ENCODE measurements around the gene PCSK1. TPM values are rescaled to one million over a fixed set of nuclear protein-coding genes. Genes with fewer than 3 reads are reported as not detected.
"Not testable (repeated sequence)": the region's sequence is repeated elsewhere in the genome, so short reads cannot be mapped to it uniquely, and the experiment has no call there.

The PCSK1 gene
- total RNA-seq, 1 donor = not detected

GRCh38 chr5:96404191-96404867, 28.7 kb downstream of the PCSK1 start:
- H3K4me3 ChIP-seq (ENCODE audit: low read length) = no peak overlapping the region
- H3K27me3 ChIP-seq (ENCODE audit: insufficient read depth, low read length) = peaks cover 3% of the 10 kb centered on the region
- H3K4me1 ChIP-seq (ENCODE audit: insufficient read depth, low read length) = no peaks in the 10 kb centered on the region
- H3K9me3 ChIP-seq (ENCODE audit: low read depth, low read length) = no peaks in the 10 kb centered on the region

- Histone ChIP-seq H3K4me1 (ENCODE audit: insufficient read depth, low read length) (no peaks in the 10 kb centered on the region), H3K27me3 (ENCODE audit: insufficient read depth, low read length) (peaks cover 3% of the 10 kb centered on the region), H3K4me3 (ENCODE audit: low read length) (no peak overlapping the region), H3K9me3 (ENCODE audit: low read depth, low read length) (no peaks in the 10 kb centered on the region)
Measured at GRCh38 chr5:96402500-96402899, 30.5 kb downstream of the PCSK1 start.

- H3K27me3 ChIP-seq (ENCODE audit: insufficient read depth, low read length) = no peaks in the 10 kb centered on the region
- no peaks in the 10 kb centered on the region for H3K4me1 ChIP-seq (ENCODE audit: insufficient read depth, low read length)
- no peak overlapping the region for H3K4me3 ChIP-seq (ENCODE audit: low read length)
- no peaks in the 10 kb centered on the region for H3K9me3 ChIP-seq (ENCODE audit: low read depth, low read length)
Measured at GRCh38 chr5:96396878-96397277, 36.2 kb downstream of the PCSK1 start.

- not testable (repeated sequence) for H3K9me3 ChIP-seq (ENCODE audit: low read depth, low read length); H3K4me1 ChIP-seq (ENCODE audit: insufficient read depth, low read length); H3K4me3 ChIP-seq (ENCODE audit: low read length); H3K27me3 ChIP-seq (ENCODE audit: insufficient read depth, low read length)
Measured at GRCh38 chr5:96395295-96395694, 37.8 kb downstream of the PCSK1 start.

- H3K9me3 ChIP-seq (ENCODE audit: low read depth, low read length) = no peaks in the 10 kb centered on the region
- H3K4me1 ChIP-seq (ENCODE audit: insufficient read depth, low read length) = no peaks in the 10 kb centered on the region
- no peaks in the 10 kb centered on the region for H3K27me3 ChIP-seq (ENCODE audit: insufficient read depth, low read length)
- H3K4me3 ChIP-seq (ENCODE audit: low read length) = no peak overlapping the region
Measured at GRCh38 chr5:96391921-96392320, 41.1 kb downstream of the PCSK1 start.

GRCh38 chr5:96388176-96388575, 44.9 kb downstream of the PCSK1 start:
- Histone ChIP-seq H3K9me3 (ENCODE audit: low read depth, low read length) (no peaks in the 10 kb centered on the region), H3K4me3 (ENCODE audit: low read length) (no peak overlapping the region), H3K27me3 (ENCODE audit: insufficient read depth, low read length) (no peaks in the 10 kb centered on the region), H3K4me1 (ENCODE audit: insufficient read depth, low read length) (no peaks in the 10 kb centered on the region)

GRCh38 chr5:96387616-96388015, 45.4 kb downstream of the PCSK1 start:
- H3K9me3 ChIP-seq (ENCODE audit: low read depth, low read length) = no peaks in the 10 kb centered on the region
- no peaks in the 10 kb centered on the region for H3K4me1 ChIP-seq (ENCODE audit: insufficient read depth, low read length)
- H3K27me3 ChIP-seq (ENCODE audit: insufficient read depth, low read length) = no peaks in the 10 kb centered on the region
- H3K4me3 ChIP-seq (ENCODE audit: low read length) = no peak overlapping the region

- Histone ChIP-seq H3K4me3 (ENCODE audit: low read length) (no peak overlapping the region), H3K4me1 (ENCODE audit: insufficient read depth, low read length) (no peaks in the 10 kb centered on the region), H3K27me3 (ENCODE audit: insufficient read depth, low read length) (no peaks in the 10 kb centered on the region), H3K9me3 (ENCODE audit: low read depth, low read length) (no peaks in the 10 kb centered on the region)
Measured at GRCh38 chr5:96385538-96385937, 47.5 kb downstream of the PCSK1 start.

GRCh38 chr5:96384353-96384752, 48.7 kb downstream of the PCSK1 start:
- H3K27me3 ChIP-seq (ENCODE audit: insufficient read depth, low read length) = no peaks in the 10 kb centered on the region
- no peaks in the 10 kb centered on the region for H3K4me1 ChIP-seq (ENCODE audit: insufficient read depth, low read length)
- no peak overlapping the region for H3K4me3 ChIP-seq (ENCODE audit: low read length)
- no peaks in the 10 kb centered on the region for H3K9me3 ChIP-seq (ENCODE audit: low read depth, low read length)

- no peaks in the 10 kb centered on the region for H3K9me3 ChIP-seq (ENCODE audit: low read depth, low read length)
- no peak overlapping the region for H3K4me3 ChIP-seq (ENCODE audit: low read length)
- no peaks in the 10 kb centered on the region for H3K4me1 ChIP-seq (ENCODE audit: insufficient read depth, low read length)
- H3K27me3 ChIP-seq (ENCODE audit: insufficient read depth, low read length) = no peaks in the 10 kb centered on the region
Measured at GRCh38 chr5:96381526-96381925, 51.5 kb downstream of the PCSK1 start.

GRCh38 chr5:96379896-96380295, 53.2 kb downstream of the PCSK1 start:
- no peaks in the 10 kb centered on the region for H3K4me1 ChIP-seq (ENCODE audit: insufficient read depth, low read length)
- no peak overlapping the region for H3K4me3 ChIP-seq (ENCODE audit: low read length)
- H3K27me3 ChIP-seq (ENCODE audit: insufficient read depth, low read length) = no peaks in the 10 kb centered on the region
- H3K9me3 ChIP-seq (ENCODE audit: low read depth, low read length) = no peaks in the 10 kb centered on the region

- H3K27me3 ChIP-seq (ENCODE audit: insufficient read depth, low read length) = no peaks in the 10 kb centered on the region
- no peak overlapping the region for H3K4me3 ChIP-seq (ENCODE audit: low read length)
- no peaks in the 10 kb centered on the region for H3K4me1 ChIP-seq (ENCODE audit: insufficient read depth, low read length)
- no peaks in the 10 kb centered on the region for H3K9me3 ChIP-seq (ENCODE audit: low read depth, low read length)
Measured at GRCh38 chr5:96377597-96377996, 55.5 kb downstream of the PCSK1 start.

GRCh38 chr5:96377167-96377566, 55.9 kb downstream of the PCSK1 start:
- Histone ChIP-seq H3K9me3 (ENCODE audit: low read depth, low read length) (no peaks in the 10 kb centered on the region), H3K4me1 (ENCODE audit: insufficient read depth, low read length) (no peaks in the 10 kb centered on the region), H3K27me3 (ENCODE audit: insufficient read depth, low read length) (no peaks in the 10 kb centered on the region), H3K4me3 (ENCODE audit: low read length) (no peak overlapping the region)

GRCh38 chr5:96374653-96375052, 58.4 kb downstream of the PCSK1 start:
- Histone ChIP-seq H3K9me3 (ENCODE audit: low read depth, low read length) (no peaks in the 10 kb centered on the region), H3K4me3 (ENCODE audit: low read length) (no peak overlapping the region), H3K4me1 (ENCODE audit: insufficient read depth, low read length) (no peaks in the 10 kb centered on the region), H3K27me3 (ENCODE audit: insufficient read depth, low read length) (peaks cover 1% of the 10 kb centered on the region)

- no peaks in the 10 kb centered on the region for H3K9me3 ChIP-seq (ENCODE audit: low read depth, low read length)
- no peak overlapping the region for H3K4me3 ChIP-seq (ENCODE audit: low read length)
- H3K4me1 ChIP-seq (ENCODE audit: insufficient read depth, low read length) = no peaks in the 10 kb centered on the region
- peaks cover 7% of the 10 kb centered on the region for H3K27me3 ChIP-seq (ENCODE audit: insufficient read depth, low read length)
Measured at GRCh38 chr5:96373381-96373733, 59.7 kb downstream of the PCSK1 start.

GRCh38 chr5:96372726-96373380, 60.2 kb downstream of the PCSK1 start:
- peaks cover 8% of the 10 kb centered on the region for H3K27me3 ChIP-seq (ENCODE audit: insufficient read depth, low read length)
- H3K4me3 ChIP-seq (ENCODE audit: low read length) = no peak overlapping the region
- no peaks in the 10 kb centered on the region for H3K4me1 ChIP-seq (ENCODE audit: insufficient read depth, low read length)
- no peaks in the 10 kb centered on the region for H3K9me3 ChIP-seq (ENCODE audit: low read depth, low read length)

Data from mononuclear cell (primary cell).